ENCODE results near the gene RPS6KA1. TPM values are rescaled to one million over a fixed set of nuclear protein-coding genes. Genes with fewer than 3 reads are reported as not detected.

Gene RPS6KA1
- total and polyA plus RNA-seq, 2 of the 13 experiments (the other 11 are each of a cell fraction or from before 2014, with no cell fraction given): 19.6 to 24.2 TPM

GRCh38 chr1:26556111-26556510, 26.6 kb downstream of the RPS6KA1 start (continued):
- TF ChIP-seq NFAT5 (CRISPR knock-in tag; IDR thresholded peaks at IDR 0.05) (no peak), DMTF1 (CRISPR knock-in tag; IDR thresholded peaks at IDR 0.05) (no peak), HNF4A (CRISPR knock-in tag; IDR thresholded peaks at IDR 0.05) (peak; percentile 48; the same call in 1 of the 2 replicates), RXRA (CRISPR knock-in tag; IDR thresholded peaks at IDR 0.05) (peak; percentile 47; the same call in 1 of the 2 replicates), TERF1 (CRISPR knock-in tag; IDR thresholded peaks at IDR 0.05) (no peak), MED8 (CRISPR knock-in tag; IDR thresholded peaks at IDR 0.05; ENCODE audit: insufficient replicate concordance) (no peak), ZNF574 (CRISPR knock-in tag; IDR thresholded peaks at IDR 0.05) (no peak), ZNF274 (CRISPR knock-in tag; IDR thresholded peaks at IDR 0.05) (no peak), TFAP4 (IDR thresholded peaks at IDR 0.05; ENCODE audit: borderline replicate concordance, low read depth) (peak; percentile 40; the same call in 1 of the 2 replicates)
